Measurements from ENCODE around the gene LHPP.

GRCh38 chr10:124458889-124459288, 2.7 kb upstream of the LHPP start:
- TF ChIP-seq EZH2 (IDR thresholded peaks at IDR 0.05) (no peak), CTCF (IDR thresholded peaks at IDR 0.05) (no peak), EZH2phosphoT487 (IDR thresholded peaks at IDR 0.05) (no peak)

Data from neural progenitor cell (in vitro differentiated cells).